HG03175 (cell line): ENCODE results near the gene ZNG1A.
A peak's percentile ranks its signal among the peaks of the same experiment; 100 is the strongest.
"Not testable (repeated sequence)": the region's sequence is repeated elsewhere in the genome, so short reads cannot be mapped to it uniquely, and the experiment has no call there.

ENCODE experiments used
- ATAC-seq: cut with Tn5 transposase; IDR thresholded peaks from one replicate; pipeline ENCODE4 v1.9.1; 2021; ENCODE audit warnings: mild to moderate bottlenecking, moderate library complexity; ENCODE audit not compliant: unreplicated experiment

ZNG1A gene

GRCh38 chr9:98775-99174 is 80.1 kb downstream of the ZNG1A start:
- ATAC-seq = not testable (repeated sequence)

DNA sequence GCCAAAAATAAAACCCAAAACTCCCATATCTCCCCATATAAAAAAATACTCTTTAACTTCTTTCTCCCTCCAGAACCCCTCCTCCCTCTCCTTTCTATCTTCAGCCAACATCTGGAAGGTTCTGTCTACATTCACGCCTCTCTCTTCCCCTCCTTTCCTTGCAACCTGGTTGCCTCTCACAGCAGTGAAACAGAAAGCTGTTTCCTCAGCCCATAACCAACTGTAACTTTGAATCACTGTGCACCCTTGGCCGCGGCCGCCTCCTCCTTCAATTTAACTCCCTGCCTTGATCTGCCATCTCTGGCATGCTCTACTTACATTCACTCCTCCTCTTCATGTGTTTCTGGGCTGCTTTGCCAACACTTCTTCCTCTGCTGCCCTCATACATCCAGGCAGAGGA is 83.9 kb downstream of the ZNG1A start:
- not testable (repeated sequence) for ATAC-seq

DNA sequence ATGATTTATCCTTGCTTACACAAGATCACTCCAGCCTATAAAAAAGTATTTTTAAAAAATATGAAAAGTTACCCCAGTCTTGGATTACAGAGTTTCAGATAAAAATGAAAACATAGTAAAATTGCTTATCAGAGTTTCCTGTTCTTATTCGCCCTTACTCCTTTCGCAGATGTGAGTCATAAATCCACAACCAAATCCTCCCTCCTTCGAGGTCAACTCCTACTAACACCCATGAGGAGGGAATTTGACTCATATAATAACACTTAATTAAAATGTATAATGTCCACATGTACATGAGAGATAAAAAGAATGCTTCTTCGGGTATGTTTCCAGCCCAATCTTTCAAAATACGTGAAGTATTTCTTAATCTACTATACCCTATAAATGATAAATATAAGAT is 84.5 kb downstream of the ZNG1A start:
- ATAC-seq = not testable (repeated sequence)

DNA sequence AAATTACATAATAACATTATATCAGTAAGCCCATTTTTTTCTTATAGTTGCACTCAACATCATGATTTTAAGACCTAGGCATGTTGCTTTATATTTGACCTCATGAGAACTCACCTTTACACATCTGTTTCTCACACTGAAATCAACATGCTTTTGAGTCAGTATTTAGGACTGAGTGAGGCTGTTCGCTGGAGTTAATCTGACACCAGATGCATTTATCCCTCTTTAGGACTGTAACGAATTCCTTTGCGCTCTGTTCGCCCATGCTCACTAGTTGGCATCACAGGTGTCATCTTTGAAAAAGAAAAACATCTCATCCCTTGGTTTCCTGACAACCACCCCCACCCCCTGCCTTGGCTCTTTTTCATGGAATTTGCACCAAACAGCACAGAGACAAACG is 84.9 kb downstream of the ZNG1A start:
- not testable (repeated sequence) for ATAC-seq

GRCh38 chr9:90851-91250 is 88.0 kb downstream of the ZNG1A start:
- not testable (repeated sequence) for ATAC-seq

GRCh38 chr9:88396-89037 is 90.3 kb downstream of the ZNG1A start:
- ATAC-seq = peak; percentile 87

GRCh38 chr9:87860-88259 is 91.0 kb downstream of the ZNG1A start:
- not testable (repeated sequence) for ATAC-seq

DNA sequence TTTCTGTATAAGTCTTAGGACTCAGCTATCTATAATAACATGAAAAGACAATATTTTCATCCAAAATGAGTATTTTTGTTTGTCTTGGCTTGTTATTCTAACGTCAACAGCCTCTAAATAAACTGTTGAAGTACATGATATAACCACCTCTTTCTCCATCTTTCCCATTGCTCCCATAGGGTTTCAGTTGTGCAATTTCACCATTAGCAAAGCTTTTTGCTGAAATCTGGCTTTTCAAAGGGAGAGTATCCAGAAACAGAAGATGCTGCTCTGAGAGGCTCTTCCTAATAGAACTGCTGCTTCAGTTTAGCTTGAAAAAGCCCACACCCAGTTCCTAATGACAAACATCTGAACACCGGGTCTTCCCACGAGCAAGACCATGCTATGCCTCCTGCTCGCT is 91.8 kb downstream of the ZNG1A start:
- ATAC-seq = not testable (repeated sequence)

DNA sequence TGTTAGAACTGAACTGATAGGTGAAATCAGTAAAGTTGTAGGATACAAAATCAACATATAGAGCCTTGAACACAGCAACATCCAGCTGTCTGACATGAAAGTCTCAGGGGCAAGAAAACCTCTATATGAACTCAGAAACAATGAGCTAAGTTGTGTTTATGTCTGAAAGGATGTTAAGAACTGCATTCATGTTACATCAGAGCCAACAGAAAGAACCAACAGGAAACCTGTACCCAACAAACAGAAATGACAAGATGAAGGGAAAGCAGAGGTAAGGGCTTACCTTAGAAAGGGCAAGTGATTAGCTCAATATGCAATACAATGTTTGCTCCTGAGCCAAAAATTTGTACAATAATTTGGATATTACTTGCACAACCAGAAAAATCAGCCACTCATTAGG is 92.2 kb downstream of the ZNG1A start:
- ATAC-seq = not testable (repeated sequence)

- ATAC-seq = not testable (repeated sequence)
Measured at GRCh38 chr9:82932-83689, 95.7 kb downstream of the ZNG1A start.

- ATAC-seq = not testable (repeated sequence)
Measured at GRCh38 chr9:78333-78732, 100.5 kb downstream of the ZNG1A start.

DNA sequence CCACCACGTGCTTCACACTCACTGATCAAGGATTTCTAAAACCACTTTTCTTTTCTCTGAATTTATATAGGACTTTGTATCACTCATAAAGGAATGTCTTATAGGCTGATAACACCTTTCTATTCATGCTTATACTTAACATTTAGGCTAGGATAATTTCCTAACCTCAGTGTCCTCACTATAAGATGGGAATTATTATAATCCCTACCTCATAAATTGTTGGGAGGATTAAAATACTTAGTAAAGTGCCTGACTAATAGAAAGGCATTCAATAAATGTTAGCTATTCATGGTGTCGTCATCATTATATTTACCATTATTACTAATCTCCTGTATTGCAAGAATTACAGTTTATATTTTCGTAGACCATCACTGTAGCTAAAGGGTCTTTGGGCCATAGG is 102.5 kb downstream of the ZNG1A start:
- not testable (repeated sequence) for ATAC-seq

- ATAC-seq = not testable (repeated sequence)
Measured at GRCh38 chr9:73900-74525, 104.8 kb downstream of the ZNG1A start.

DNA sequence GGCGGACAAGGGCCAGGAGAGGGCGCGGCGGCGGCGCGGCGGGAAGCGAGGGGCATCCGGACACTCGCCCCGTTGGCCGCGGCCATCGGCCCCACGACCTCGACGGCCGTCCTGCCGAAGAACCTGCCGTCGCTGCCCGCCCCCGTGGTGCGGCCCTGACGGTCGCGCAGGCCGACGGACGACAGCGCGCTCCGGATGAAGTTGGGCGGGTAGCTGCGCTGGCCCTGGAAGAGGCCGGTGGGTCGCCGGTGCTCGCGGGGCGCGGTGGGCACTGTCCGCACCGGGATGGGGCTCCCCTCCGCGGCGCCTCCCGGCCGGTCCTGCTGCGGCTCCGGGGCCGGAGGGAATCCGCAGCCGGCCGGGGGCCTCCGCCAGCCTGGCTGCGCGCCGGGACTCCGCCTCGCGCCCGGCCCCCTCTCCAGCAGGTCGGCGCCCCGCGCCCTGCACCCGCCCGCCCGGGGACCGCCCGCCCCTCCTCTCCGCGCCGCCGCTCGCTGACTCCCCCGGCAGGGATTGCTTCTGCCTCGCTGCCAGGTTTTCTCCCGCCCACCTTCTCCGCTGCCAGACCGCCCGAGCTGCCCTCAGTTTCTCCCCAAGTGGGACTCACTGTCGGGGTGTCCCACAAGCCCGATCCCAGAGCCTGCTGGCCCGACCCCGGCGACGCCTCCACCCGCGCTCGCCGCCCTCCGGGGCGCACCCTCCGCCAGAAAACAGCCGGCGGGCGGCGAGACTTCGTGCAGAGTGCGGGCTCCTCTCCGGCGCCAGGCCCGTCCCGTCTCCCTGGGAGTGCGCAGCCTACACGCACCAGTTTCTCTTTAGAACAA is 105.6 kb downstream of the ZNG1A start:
- not testable (repeated sequence) for ATAC-seq
